B cell (primary cell): ENCODE measurements around the gene EPB41. TPM values are rescaled to one million over a fixed set of nuclear protein-coding genes. Genes with fewer than 3 reads are reported as not detected.

Experiments used
- ATAC-seq: fragments of 200-7000 bp; cut with Tn5 transposase; one replicate; pipeline ENCODE4 v1.10.0; 2021; ENCODE audit warnings: low read depth, mild to moderate bottlenecking, moderate number of reproducible peaks, moderate library complexity
- CTCF ChIA-PET: fragments of 350-600 bp; sonication (Branson Sonifier 250); formaldehyde crosslinking; loops from one replicate; lab custom pipeline; 2021; ENCODE audit warnings: antibody characterized with exemption, inconsistent platforms; lab: Charles Lee
- POLR2A ChIA-PET: fragments of 350-600 bp; sonication (Branson Sonifier 250); formaldehyde crosslinking; loops from one replicate; lab custom pipeline; 2021; ENCODE audit warnings: antibody characterized with exemption; lab: Charles Lee
- DNase-seq: peaks from one replicate; pipeline ENCODE4 v3.0.0; 2013
- H2AFZ ChIP-seq: 2 replicates; pipeline ENCODE4 v1.6.1; 2012; ENCODE audit warnings: mild to moderate bottlenecking, low read depth, low read length; ENCODE audit not compliant: insufficient read depth, poor library complexity, severe bottlenecking
- H3K27ac ChIP-seq, 2 donors: 1 replicate in 1 of 2; 2 replicates in 1 of 2; pipeline ENCODE4 v1.5.1; 2012 to 2013; ENCODE audit warnings: low read length in 2 of 2, mild to moderate bottlenecking in 2 of 2, moderate library complexity in 1 of 2
- H3K27me3 ChIP-seq, 4 experiments: fragments of 200-600 bp in 1 of 4; sonication (generic) in 1 of 4; replicated peaks in 1 of 4; 1 replicate in 2 of 4; 2 replicates in 2 of 4; pipeline versions ENCODE4 v1.6.1 to v1.7.0; 2013 to 2016; ENCODE audit warnings: low read length in 3 of 4, mild to moderate bottlenecking in 2 of 4, mixed read lengths in 1 of 4, moderate library complexity in 1 of 4; ENCODE audit not compliant: insufficient read depth in 4 of 4, control insufficient read depth in 3 of 4; ENCODE audit errors: control extremely low read depth in 1 of 4
- H3K36me3 ChIP-seq, 2 experiments: replicated peaks in 1 of 2; 1 replicate in 1 of 2; 2 replicates in 1 of 2; pipeline versions ENCODE4 v1.6.1 to v1.7.1; 2013; ENCODE audit warnings: low read length in 1 of 2; ENCODE audit not compliant: insufficient read depth in 2 of 2, control insufficient read depth in 1 of 2; ENCODE audit errors: control extremely low read depth in 1 of 2, extremely low read depth in 1 of 2
- H3K4me1 ChIP-seq, 2 donors: fragments of 200-600 bp in 1 of 2; sonication (generic) in 1 of 2; 1 replicate in 1 of 2; 2 replicates in 1 of 2; pipeline versions ENCODE4 v1.5.1 to v1.6.1; 2013 to 2017; ENCODE audit warnings: low read length in 2 of 2; ENCODE audit not compliant: control insufficient read depth in 2 of 2, insufficient read depth in 2 of 2
- H3K4me2 ChIP-seq: replicated peaks from 2 replicates; pipeline ENCODE3; 2012; ENCODE audit warnings: mild to moderate bottlenecking, low read depth, low read length; ENCODE audit not compliant: poor library complexity, severe bottlenecking
- H3K4me3 ChIP-seq, 5 experiments: fragments of 200-600 bp in 1 of 5; sonication (generic) in 1 of 5; 1 replicate in 3 of 5; 2 replicates in 2 of 5; pipeline versions ENCODE4 v1.5.1 to v1.7.0; 2011 to 2016; ENCODE audit warnings: low read length in 4 of 5, mild to moderate bottlenecking in 4 of 5, low read depth in 2 of 5, control low read depth in 1 of 5, moderate library complexity in 1 of 5; ENCODE audit not compliant: insufficient read depth in 1 of 5; ENCODE audit errors: control extremely low read depth in 1 of 5, extremely low read depth in 1 of 5
- H3K79me2 ChIP-seq: fragments of 200-600 bp; sonication (generic); one replicate; pipeline ENCODE4 v1.6.0; 2016; ENCODE audit warnings: low read length; ENCODE audit not compliant: control insufficient read depth, insufficient read depth
- H3K9ac ChIP-seq: fragments of 200-600 bp; sonication (generic); 2 replicates; pipeline ENCODE4 v1.6.1; 2017; ENCODE audit warnings: mild to moderate bottlenecking, low read length, moderate library complexity
- H3K9me3 ChIP-seq, 3 donors: one replicate each; pipeline versions ENCODE4 v1.6.1 to v1.7.1; 2013; ENCODE audit warnings: low read length in 2 of 3; ENCODE audit not compliant: control insufficient read depth in 2 of 3, insufficient read depth in 1 of 3; ENCODE audit errors: control extremely low read depth in 1 of 3
- H4K20me1 ChIP-seq: 2 replicates; pipeline ENCODE4 v1.6.0; 2012; ENCODE audit warnings: mild to moderate bottlenecking, low read length; ENCODE audit not compliant: insufficient read depth, control insufficient read depth, poor library complexity, severe bottlenecking
- H3K27ac Mint-ChIP-seq: one replicate; pipeline ENCODE4 v1.8.0; 2021; ENCODE audit warnings: mixed read lengths
- H3K27me3 Mint-ChIP-seq: one replicate; pipeline ENCODE4 v1.8.0; 2021; ENCODE audit warnings: mixed read lengths
- H3K4me1 Mint-ChIP-seq: one replicate; pipeline ENCODE4 v1.8.0; 2021; ENCODE audit warnings: mixed read lengths
- H3K4me3 Mint-ChIP-seq: one replicate; pipeline ENCODE4 v1.8.0; 2021; ENCODE audit warnings: mixed read lengths
- H3K9me3 Mint-ChIP-seq: one replicate; pipeline ENCODE4 v1.8.0; 2022; ENCODE audit warnings: mixed read lengths; ENCODE audit not compliant: insufficient read depth
- EZH2 ChIP-seq: IDR thresholded peaks from 2 replicates; pipeline ENCODE4 v1.6.1; 2012; ENCODE audit warnings: borderline replicate concordance, low read depth, mild to moderate bottlenecking, moderate library complexity, low read length; ENCODE audit not compliant: insufficient read depth, poor library complexity, severe bottlenecking
- WGBS: methylation state at CpG from one replicate; pipeline ENCODE4 v1.1.5; 2013; ENCODE audit warnings: missing lambda C conversion rate; ENCODE audit not compliant: insufficient coverage; 5-methylcytosine and 5-hydroxymethylcytosine counted together
- intact Hi-C: fragments of 100-400 bp; cut with micrococcal nuclease; formaldehyde crosslinking; loops from one replicate; pipeline ENCODE4 v1.10.0; 2022
- polyA plus RNA-seq: library from polyadenylated mRNA; depleted of rRNA; stranded (reverse); fragments of >200 nt; gene quantifications from 2 replicates; pipeline ENCODE4 v1.2.3, GENCODE V29; 2012
- total RNA-seq, 2 donors: library from RNA; stranded (reverse); fragments of 120-200 nt in 1 of 2; gene quantifications; 1 replicate in 1 of 2; 2 replicates in 1 of 2; pipeline versions ENCODE4 v1.2.3 to v1.2.4, GENCODE V29; 2013 to 2022
- TF ChIP-seq, protein P1 (sequence below): fragments of 200-600 bp; IDR thresholded peaks from one replicate; pipeline ENCODE4 v1.8.0; 2022; ENCODE audit warnings: antibody characterized with exemption, mild to moderate bottlenecking

EPB41 gene
- total and polyA plus RNA-seq, 2 donors (not counting 1 experiment from before 2014, with no cell fraction given) = 45.8 to 186 TPM

DNA sequence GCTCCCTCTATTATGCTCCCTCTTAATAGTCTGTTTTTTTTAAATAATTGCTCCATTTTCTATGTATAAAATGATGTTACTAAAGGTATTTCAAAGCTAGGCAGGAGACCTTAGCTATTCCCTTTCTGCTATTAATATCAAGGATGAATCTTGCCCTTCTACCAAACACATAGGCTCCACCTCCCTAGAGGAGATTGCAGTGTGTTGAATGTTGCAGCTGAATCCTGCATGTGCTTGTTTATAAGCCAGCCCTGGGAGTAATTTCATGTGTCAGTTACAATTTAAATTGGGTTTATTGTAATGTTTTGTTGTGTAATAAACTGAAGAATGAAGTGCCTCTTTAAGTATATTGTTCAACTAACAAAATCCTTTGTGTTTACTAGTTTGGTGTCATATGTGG, 143.3 kb downstream of the EPB41 start:
- TF ChIP-seq, protein P1, sequence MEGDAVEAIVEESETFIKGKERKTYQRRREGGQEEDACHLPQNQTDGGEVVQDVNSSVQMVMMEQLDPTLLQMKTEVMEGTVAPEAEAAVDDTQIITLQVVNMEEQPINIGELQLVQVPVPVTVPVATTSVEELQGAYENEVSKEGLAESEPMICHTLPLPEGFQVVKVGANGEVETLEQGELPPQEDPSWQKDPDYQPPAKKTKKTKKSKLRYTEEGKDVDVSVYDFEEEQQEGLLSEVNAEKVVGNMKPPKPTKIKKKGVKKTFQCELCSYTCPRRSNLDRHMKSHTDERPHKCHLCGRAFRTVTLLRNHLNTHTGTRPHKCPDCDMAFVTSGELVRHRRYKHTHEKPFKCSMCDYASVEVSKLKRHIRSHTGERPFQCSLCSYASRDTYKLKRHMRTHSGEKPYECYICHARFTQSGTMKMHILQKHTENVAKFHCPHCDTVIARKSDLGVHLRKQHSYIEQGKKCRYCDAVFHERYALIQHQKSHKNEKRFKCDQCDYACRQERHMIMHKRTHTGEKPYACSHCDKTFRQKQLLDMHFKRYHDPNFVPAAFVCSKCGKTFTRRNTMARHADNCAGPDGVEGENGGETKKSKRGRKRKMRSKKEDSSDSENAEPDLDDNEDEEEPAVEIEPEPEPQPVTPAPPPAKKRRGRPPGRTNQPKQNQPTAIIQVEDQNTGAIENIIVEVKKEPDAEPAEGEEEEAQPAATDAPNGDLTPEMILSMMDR = no peak
- TF ChIP-seq EZH2 = no peak
- no peaks in the 10 kb centered on the region for H3K27me3 Mint-ChIP-seq
- no peak overlapping the region for H3K4me3 Mint-ChIP-seq
- no peak overlapping the region for H3K4me2 ChIP-seq
- H3K4me1 Mint-ChIP-seq = no peaks in the 10 kb centered on the region
- no peaks in the 10 kb centered on the region for H3K9me3 ChIP-seq
- intact Hi-C loops = no loop called here
- CTCF ChIA-PET = no interaction called here
- no peaks in the 10 kb centered on the region for H4K20me1 ChIP-seq
- H3K79me2 ChIP-seq = no peaks in the 10 kb centered on the region
- H2AFZ ChIP-seq = no peak overlapping the region
- no peak overlapping the region for H3K9ac ChIP-seq
- H3K36me3 ChIP-seq = peaks cover 8 to 41% of the 10 kb centered on the region in 2 experiments
- DNase-seq (no peak), ATAC-seq (no peak)
- POLR2A ChIA-PET = no interaction called here
- H3K27ac ChIP-seq = no peak overlapping the region
- no peak overlapping the region for H3K4me3 ChIP-seq
- no peak overlapping the region for H3K27ac Mint-ChIP-seq
- H3K9me3 Mint-ChIP-seq = no peaks in the 10 kb centered on the region
- no peaks in the 10 kb centered on the region for H3K4me1 ChIP-seq
- no peaks in the 10 kb centered on the region for H3K27me3 ChIP-seq

DNA sequence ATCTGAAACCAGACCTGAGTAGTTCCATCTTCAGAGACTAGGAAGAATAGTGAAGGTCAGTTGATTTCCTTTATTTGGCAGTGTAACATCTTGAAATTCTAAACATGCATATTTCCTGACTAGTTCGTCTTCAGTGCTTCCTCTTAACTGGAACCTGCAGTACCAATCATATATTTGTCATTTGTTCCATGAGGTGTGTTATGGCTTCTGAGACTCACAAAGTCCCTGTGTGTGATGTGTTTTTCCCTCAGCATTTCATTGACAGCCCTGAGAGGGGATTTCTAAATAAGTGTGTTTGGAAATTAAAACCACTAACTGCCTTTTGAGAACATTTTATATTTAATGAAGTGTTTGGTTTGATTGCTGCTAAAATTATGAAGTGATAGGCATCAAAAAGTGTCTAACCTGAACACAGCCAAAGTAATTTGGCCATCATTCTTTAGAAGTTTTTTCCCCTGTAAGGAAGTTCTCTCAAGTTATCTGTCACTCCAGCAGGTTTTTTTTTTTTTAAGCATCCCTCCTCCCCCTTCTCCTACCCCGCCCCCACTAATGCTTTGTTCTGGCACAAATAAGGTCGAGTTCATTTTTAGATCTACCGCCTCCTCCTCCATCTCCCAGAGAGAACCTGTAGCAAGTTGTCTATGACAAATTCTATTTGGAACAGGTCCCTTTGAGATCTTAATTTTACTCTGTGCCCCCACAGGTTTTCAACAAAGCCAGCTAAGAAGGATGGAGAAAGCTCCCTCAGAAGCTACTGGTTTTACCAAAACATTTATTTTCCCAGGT, 148.0 kb downstream of the EPB41 start:
- POLR2A ChIA-PET = no interaction called here
- no CpG with 5 or more reads among the region's 4 CpGs for WGBS
- ATAC-seq = no peak

More for the DNA sequence above, 148.0 kb downstream of the EPB41 start:
- intact Hi-C loops = no loop called here
- no peak overlapping the region for H3K9ac ChIP-seq
- Mint-ChIP-seq H3K9me3 (no peaks in the 10 kb centered on the region), H3K27ac (no peak overlapping the region), H3K27me3 (no peaks in the 10 kb centered on the region), H3K4me1 (no peaks in the 10 kb centered on the region), H3K4me3 (no peak overlapping the region)
- peaks cover 12 to 35% of the 10 kb centered on the region in 2 experiments for H3K36me3 ChIP-seq
- H2AFZ ChIP-seq = no peak overlapping the region
- no peak overlapping the region for H3K4me2 ChIP-seq
- no peaks in the 10 kb centered on the region for H3K9me3 ChIP-seq
- DNase-seq = no peak
- H3K4me3 ChIP-seq = no peak overlapping the region
- no peaks in the 10 kb centered on the region for H3K4me1 ChIP-seq
- no peaks in the 10 kb centered on the region for H3K79me2 ChIP-seq
- no peaks in the 10 kb centered on the region for H4K20me1 ChIP-seq
- no peaks in the 10 kb centered on the region for H3K27me3 ChIP-seq
- TF ChIP-seq EZH2 = no peak
- TF ChIP-seq, protein P1 = no peak
- no peak overlapping the region for H3K27ac ChIP-seq
- CTCF ChIA-PET = interaction anchor here (0.7 to 0.8 kb wide), 3 partner anchors 186 to 1880 kb away, joined by 3 to 4 read pairs (median 3); no protein-coding TSS in a partner anchor
